HCT116 (cell line): Measurements from ENCODE around the gene YDJC. TPM values are rescaled to one million over a fixed set of nuclear protein-coding genes. Genes with fewer than 3 reads are reported as not detected.

Source experiments
- ATAC-seq: fragments of 200-7000 bp; cut with Tn5 transposase; 2 replicates; pipeline ENCODE4 v1.9.1; 2020; ENCODE audit warnings: mild to moderate bottlenecking, moderate library complexity
- BruUV-seq: library from RNA; stranded (reverse); fragments of 400-500 nt; replicated peaks from 2 replicates; lab custom pipeline; 2021; lab: Mats Ljungman, UMichigan
- CTCF ChIA-PET: fragments of 300-600 bp; sonication (Branson Sonifier 250); formaldehyde crosslinking; loops from one replicate; lab custom pipeline; 2021; ENCODE audit warnings: antibody characterized with exemption; lab: Charles Lee
- POLR2A ChIA-PET: fragments of 300-600, 350-600 bp; sonication (Branson Sonifier 250); formaldehyde crosslinking; loops from one replicate; lab custom pipeline; 2021; ENCODE audit warnings: antibody characterized with exemption; lab: Charles Lee
- RAD21 ChIA-PET, 2 experiments: fragments of 300-600 bp; sonication (Branson Sonifier 250); formaldehyde crosslinking; loops; one replicate each; lab custom pipeline; 2023; ENCODE audit warnings: low total read pairs in 2 of 2; ENCODE audit not compliant: uncharacterized antibody in 2 of 2, unreplicated experiment in 2 of 2, low non-redundant PET in 1 of 2; lab: Charles Lee
- DNase-seq: peaks from one replicate; pipeline ENCODE4 v3.0.0-alpha.2; 2010; ENCODE audit warnings: low read depth, low spot score
- H2AFZ ChIP-seq: fragments of 200-600 bp; shearing (Covaris generic), sonication (generic); 2 replicates; pipeline ENCODE4 v1.6.1; 2017; ENCODE audit warnings: low read depth, mixed run types, mixed read lengths, antibody characterized with exemption, low read length; ENCODE audit not compliant: poor library complexity, severe bottlenecking
- H3K27ac ChIP-seq: 2 replicates; pipeline ENCODE4 v1.5.1; 2012; ENCODE audit warnings: low read depth, low read length
- H3K27me3 ChIP-seq: fragments of 200-600 bp; sonication (generic); 2 replicates; pipeline ENCODE4 v1.6.1; 2016; ENCODE audit warnings: mixed run types, low read length, mixed read lengths; ENCODE audit not compliant: insufficient read depth
- H3K36me3 ChIP-seq, 2 experiments: fragments of 200-500 bp in 1 of 2; fragments of 200-600 bp in 1 of 2; sonication (Bioruptor generic) in 1 of 2; sonication (generic) in 1 of 2; 2 replicates each; pipeline versions ENCODE4 v1.5.1 to v1.6.1; 2014 to 2016; ENCODE audit warnings: low read length in 2 of 2, inconsistent platforms in 1 of 2, mixed read lengths in 1 of 2, mixed run types in 1 of 2; ENCODE audit not compliant: insufficient read depth in 2 of 2, control insufficient read depth in 1 of 2
- H3K4me1 ChIP-seq, 2 experiments: fragments of 200-600 bp in 1 of 2; sonication (generic) in 1 of 2; 2 replicates each; pipeline versions ENCODE4 v1.5.1 to v1.6.1; 2012 to 2017; ENCODE audit warnings: low read length in 2 of 2, inconsistent platforms in 1 of 2, mild to moderate bottlenecking in 1 of 2, mixed read lengths in 1 of 2, mixed run types in 1 of 2, moderate library complexity in 1 of 2; ENCODE audit not compliant: insufficient read depth in 2 of 2, control insufficient read depth in 1 of 2
- H3K4me2 ChIP-seq: fragments of 200-600 bp; sonication (generic); 2 replicates; pipeline ENCODE4 v1.6.1; 2017; ENCODE audit warnings: mixed run types, low read length, mixed read lengths
- H3K4me3 ChIP-seq, 2 experiments: fragments of 200-600 bp in 1 of 2; sonication (generic) in 1 of 2; replicated peaks in 1 of 2; 2 replicates each; pipeline ENCODE4 v1.5.1; 2011 to 2016; ENCODE audit warnings: low read length in 2 of 2, control low read depth in 1 of 2, low read depth in 1 of 2, mild to moderate bottlenecking in 1 of 2, mixed read lengths in 1 of 2, mixed run types in 1 of 2
- H3K79me2 ChIP-seq: fragments of 200-600 bp; sonication (generic); 2 replicates; pipeline ENCODE4 v1.6.1; 2017; ENCODE audit warnings: mild to moderate bottlenecking, mixed run types, low read length, moderate library complexity, mixed read lengths; ENCODE audit not compliant: insufficient read depth
- H3K9ac ChIP-seq: fragments of 200-600 bp; sonication (generic); 2 replicates; pipeline ENCODE4 v1.6.1; 2016; ENCODE audit warnings: low read length, mixed read lengths
- H3K9me2 ChIP-seq: fragments of 200-600 bp; sonication (generic), shearing (Covaris generic); 2 replicates; pipeline ENCODE4 v1.6.1; 2017; ENCODE audit warnings: mixed run types, mild to moderate bottlenecking, moderate library complexity; ENCODE audit not compliant: insufficient read depth
- H3K9me3 ChIP-seq, 2 experiments: fragments of 200-500 bp in 1 of 2; fragments of 200-600 bp in 1 of 2; sonication (Bioruptor generic) in 1 of 2; sonication (generic) in 1 of 2; 2 replicates each; pipeline ENCODE4 v1.6.1; 2014 to 2017; ENCODE audit warnings: low read length in 2 of 2, mixed read lengths in 2 of 2, inconsistent platforms in 1 of 2, low read depth in 1 of 2, mild to moderate bottlenecking in 1 of 2, mixed run types in 1 of 2, moderate library complexity in 1 of 2; ENCODE audit not compliant: control insufficient read depth in 1 of 2, insufficient read depth in 1 of 2
- H4K20me1 ChIP-seq: fragments of 200-600 bp; sonication (generic), shearing (Covaris generic); 2 replicates; pipeline ENCODE4 v1.6.1; 2017; ENCODE audit warnings: mixed run types, mild to moderate bottlenecking, moderate library complexity; ENCODE audit not compliant: insufficient read depth
- CEBPB ChIP-seq: IDR thresholded peaks from 2 replicates; pipeline ENCODE4 v1.6.1; 2012; ENCODE audit warnings: low read depth
- CTCF ChIP-seq, 3 experiments: fragments of 200-600 bp in 1 of 3; sonication (generic) in 1 of 3; IDR thresholded peaks in 2 of 3; conservative IDR thresholded peaks in 1 of 3; 2 replicates each; pipeline ENCODE4 v1.5.1; 2012 to 2017; ENCODE audit warnings: low read depth in 2 of 3, low read length in 2 of 3, antibody characterized with exemption in 1 of 3, borderline replicate concordance in 1 of 3, control low read depth in 1 of 3, mild to moderate bottlenecking in 1 of 3, mixed read lengths in 1 of 3, mixed run types in 1 of 3, moderate library complexity in 1 of 3; ENCODE audit not compliant: insufficient read depth in 1 of 3
- EGR1 ChIP-seq: IDR thresholded peaks from 2 replicates; pipeline ENCODE4 v1.6.1; 2012; ENCODE audit warnings: low read depth
- ELF1 ChIP-seq: IDR thresholded peaks from 2 replicates; pipeline ENCODE4 v1.6.1; 2012; ENCODE audit warnings: low read depth, borderline replicate concordance
- EZH2 ChIP-seq: fragments of 200-600 bp; sonication (generic); IDR thresholded peaks from 2 replicates; pipeline ENCODE4 v1.6.1; 2017; ENCODE audit warnings: antibody characterized with exemption, mixed run types
- EZH2phosphoT487 ChIP-seq: fragments of 200-600 bp; IDR thresholded peaks from 2 replicates; pipeline ENCODE4 v1.6.1; 2018; ENCODE audit warnings: antibody characterized with exemption, borderline replicate concordance
- FOSL1 ChIP-seq: IDR thresholded peaks from 2 replicates; pipeline ENCODE4 v1.6.1; 2012; ENCODE audit warnings: low read depth
- JUND ChIP-seq: IDR thresholded peaks from 2 replicates; pipeline ENCODE4 v1.6.1; 2012
- MAX ChIP-seq: IDR thresholded peaks from 2 replicates; pipeline ENCODE4 v1.6.1; 2012
- POLR2A ChIP-seq: IDR thresholded peaks from 2 replicates; pipeline ENCODE4 v1.7.0; 2011; ENCODE audit warnings: borderline replicate concordance; ENCODE audit not compliant: insufficient read depth, insufficient read length; ENCODE audit errors: extremely low read depth
- RAD21 ChIP-seq: IDR thresholded peaks from 2 replicates; pipeline ENCODE4 v1.6.1; 2012; ENCODE audit warnings: low read depth, mild to moderate bottlenecking
- REST ChIP-seq: IDR thresholded peaks from 2 replicates; pipeline ENCODE4 v1.6.1; 2012; ENCODE audit warnings: low read depth
- SIN3A ChIP-seq: IDR thresholded peaks from 2 replicates; pipeline ENCODE4 v1.6.1; 2012; ENCODE audit warnings: low read depth
- SRF ChIP-seq: IDR thresholded peaks from 2 replicates; pipeline ENCODE4 v1.6.1; 2012; ENCODE audit warnings: low read depth
- YY1 ChIP-seq: IDR thresholded peaks from 2 replicates; pipeline ENCODE4 v1.6.1; 2011; ENCODE audit warnings: low read length, low read depth, moderate library complexity, mild to moderate bottlenecking; ENCODE audit not compliant: insufficient replicate concordance; ENCODE audit errors: extremely low read depth
- ZBTB33 ChIP-seq: IDR thresholded peaks from 2 replicates; pipeline ENCODE4 v1.6.1; 2011; ENCODE audit warnings: mild to moderate bottlenecking, low read length, moderate library complexity; ENCODE audit not compliant: insufficient replicate concordance; ENCODE audit errors: extremely low read depth
- ZFX ChIP-seq: fragments of 450-650 bp; IDR thresholded peaks from 2 replicates; pipeline ENCODE4 v1.6.1; 2017
- ZNF274 ChIP-seq: fragments of 200-500 bp; sonication (Bioruptor generic); IDR thresholded peaks from 2 replicates; pipeline ENCODE4 v1.6.1; 2014; ENCODE audit warnings: mild to moderate bottlenecking, low read depth, low read length, inconsistent platforms
- intact Hi-C: fragments of 100-400 bp; cut with micrococcal nuclease; formaldehyde crosslinking; loops from 2 replicates; pipeline ENCODE4 v1.10.0; 2022
- total RNA-seq: library from RNA; stranded (reverse); gene quantifications from one replicate; pipeline ENCODE4 v1.2.1, GENCODE V29; 2021; ENCODE audit not compliant: unreplicated experiment

YDJC gene
- total RNA-seq, 1 experiment from 2014 or later = 78.3 TPM

- H3K36me3 ChIP-seq = no peaks in the 10 kb centered on the region
- TF ChIP-seq FOSL1 = no peak
- TF ChIP-seq CTCF (IDR thresholded peaks at IDR 0.05 in 2 of 3, conservative IDR thresholded peaks at IDR 0.05 in 1 of 3; ENCODE audit: borderline replicate concordance in 1 of 3, insufficient read depth in 1 of 3, low read depth in 2 of 3, low read length in 2 of 3) = no peak
- no peak for TF ChIP-seq SRF
- TF ChIP-seq CEBPB = no peak
- no peak for TF ChIP-seq MAX
- no peak for TF ChIP-seq REST
- TF ChIP-seq POLR2A = no peak
- no peak for TF ChIP-seq SIN3A
- no peak for TF ChIP-seq ZBTB33
- TF ChIP-seq RAD21 = no peak
- TF ChIP-seq EZH2phosphoT487 = no peak
- no peak for TF ChIP-seq ZFX
- TF ChIP-seq ELF1 = no peak
- TF ChIP-seq YY1 = no peak
- no peak for TF ChIP-seq JUND
- no peak for TF ChIP-seq ZNF274
- no peak for TF ChIP-seq EGR1
- no peak for TF ChIP-seq EZH2
- H3K4me2 ChIP-seq = no peak overlapping the region
- H3K9me3 ChIP-seq = no peaks in the 10 kb centered on the region
- peaks cover 8% of the 10 kb centered on the region; the same call in 1 of the 2 replicates for H3K79me2 ChIP-seq
- no peak for ATAC-seq
- no peaks in the 10 kb centered on the region for H3K27me3 ChIP-seq
- no peak overlapping the region for H3K27ac ChIP-seq
- H3K9ac ChIP-seq = no peak overlapping the region
- RAD21 ChIA-PET = no interaction called here
- no TSS peak for BruUV-seq
- H3K9me2 ChIP-seq = no peaks in the 10 kb centered on the region
- no peaks in the 10 kb centered on the region for H4K20me1 ChIP-seq
- H3K4me3 ChIP-seq = no peak overlapping the region
- CTCF ChIA-PET = no interaction called here
- DNase-seq = no peak
- peaks cover 8 to 27% of the 10 kb centered on the region in 2 experiments; a peak in 3 of 4 replicates for H3K4me1 ChIP-seq
- H2AFZ ChIP-seq = no peak overlapping the region
- POLR2A ChIA-PET = no interaction called here
- intact Hi-C loops = no loop called here
Measured at GRCh38 chr22:21661991-21662390, 32.2 kb upstream of the YDJC start.
